Stimulated activated CD8-positive, alpha-beta memory T cell treated with anti-CD3 and anti-CD28 coated beads, Interleukin-15, amount 100 ng/mL, for 24 hours (primary cell): ENCODE data around the gene MRPL14.

ENCODE experiments used
- DNase-seq: peaks from one replicate; pipeline ENCODE4 v3.0.0-alpha.2; 2020; ENCODE audit warnings: low read depth

MRPL14 gene

DNA sequence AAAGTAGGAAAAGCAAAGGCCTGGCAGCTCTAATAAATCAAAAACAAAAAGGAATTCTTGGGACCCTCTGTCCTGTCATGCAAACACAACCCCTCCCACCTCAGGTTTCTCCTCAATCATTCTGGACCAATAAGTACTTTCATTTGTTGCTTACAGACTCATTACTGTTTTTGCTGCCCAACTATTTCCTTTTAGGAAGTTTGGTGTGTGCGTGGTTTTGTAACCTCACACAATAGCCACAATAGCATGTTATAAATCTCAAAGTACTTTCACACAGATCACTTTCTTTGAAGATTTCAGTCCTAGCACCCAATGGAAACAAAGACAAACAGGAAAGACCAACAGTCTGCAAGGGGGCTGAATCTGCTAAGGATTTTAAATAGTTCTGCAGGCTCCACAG lies 4.5 kb downstream of the MRPL14 start:
- DNase-seq: no peak

- DNase-seq: no peak
Observed at GRCh38 chr6:44120692-44121443, 6.4 kb downstream of the MRPL14 start.

GRCh38 chr6:44119704-44120262 lies 7.5 kb downstream of the MRPL14 start:
- no peak for DNase-seq

DNA sequence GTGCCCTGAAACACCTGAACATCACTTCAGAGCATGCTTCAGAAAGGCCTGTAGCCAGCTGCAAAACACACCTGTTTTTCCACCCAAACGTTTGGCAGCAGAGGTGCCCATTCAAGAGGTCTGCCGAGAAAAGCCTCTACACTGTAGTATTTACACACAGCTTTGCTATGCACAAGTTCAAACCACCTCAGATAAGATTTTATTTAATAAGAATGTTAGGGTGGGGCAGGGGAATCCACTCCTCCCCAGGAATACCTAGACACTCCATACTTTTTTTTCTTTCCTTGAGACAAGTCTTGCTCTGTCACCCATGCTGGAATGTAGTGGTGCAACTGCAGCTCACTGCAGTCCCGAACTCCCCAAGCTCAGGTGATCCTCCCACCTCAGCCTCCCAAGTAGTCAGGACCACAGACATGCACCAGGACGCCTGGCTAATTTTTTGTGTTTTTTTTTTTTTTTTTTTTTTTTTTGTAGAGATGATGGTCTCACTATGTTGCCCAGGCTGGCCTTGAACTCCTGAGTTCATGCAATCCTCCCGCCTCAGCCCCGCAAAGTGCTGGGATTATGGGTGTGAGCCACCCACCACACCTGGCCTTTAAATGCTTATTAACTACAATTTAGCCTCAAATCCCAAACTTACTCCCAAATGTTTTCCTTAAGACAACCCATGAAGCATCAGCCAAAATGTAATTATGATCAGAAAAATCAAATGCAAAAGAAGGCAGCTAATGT lies 9.7 kb downstream of the MRPL14 start:
- DNase-seq: no peak

GRCh38 chr6:44116641-44117382 lies 10.4 kb downstream of the MRPL14 start:
- no peak for DNase-seq

DNA sequence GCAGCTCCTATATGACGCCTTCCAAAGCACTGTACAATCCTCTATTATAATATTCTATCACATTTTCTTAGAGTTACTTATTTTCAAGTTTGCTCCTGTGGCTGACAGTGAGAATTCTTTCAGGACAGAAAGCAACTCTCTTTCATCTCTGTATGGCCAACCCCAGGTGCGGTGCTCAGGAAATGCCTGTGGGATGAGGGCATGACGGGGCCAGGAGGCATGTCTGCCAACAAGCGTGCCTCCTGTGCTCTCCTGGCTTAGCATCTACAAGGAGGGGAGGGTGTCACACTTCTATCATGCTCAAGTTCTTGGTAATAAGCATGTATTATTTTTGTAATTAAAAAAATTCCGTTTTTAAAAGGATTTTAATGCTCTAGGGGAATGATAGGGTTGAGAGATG lies 11.4 kb downstream of the MRPL14 start:
- no peak for DNase-seq

GRCh38 chr6:44113414-44113813 lies 13.8 kb downstream of the MRPL14 start:
- no peak for DNase-seq

DNA sequence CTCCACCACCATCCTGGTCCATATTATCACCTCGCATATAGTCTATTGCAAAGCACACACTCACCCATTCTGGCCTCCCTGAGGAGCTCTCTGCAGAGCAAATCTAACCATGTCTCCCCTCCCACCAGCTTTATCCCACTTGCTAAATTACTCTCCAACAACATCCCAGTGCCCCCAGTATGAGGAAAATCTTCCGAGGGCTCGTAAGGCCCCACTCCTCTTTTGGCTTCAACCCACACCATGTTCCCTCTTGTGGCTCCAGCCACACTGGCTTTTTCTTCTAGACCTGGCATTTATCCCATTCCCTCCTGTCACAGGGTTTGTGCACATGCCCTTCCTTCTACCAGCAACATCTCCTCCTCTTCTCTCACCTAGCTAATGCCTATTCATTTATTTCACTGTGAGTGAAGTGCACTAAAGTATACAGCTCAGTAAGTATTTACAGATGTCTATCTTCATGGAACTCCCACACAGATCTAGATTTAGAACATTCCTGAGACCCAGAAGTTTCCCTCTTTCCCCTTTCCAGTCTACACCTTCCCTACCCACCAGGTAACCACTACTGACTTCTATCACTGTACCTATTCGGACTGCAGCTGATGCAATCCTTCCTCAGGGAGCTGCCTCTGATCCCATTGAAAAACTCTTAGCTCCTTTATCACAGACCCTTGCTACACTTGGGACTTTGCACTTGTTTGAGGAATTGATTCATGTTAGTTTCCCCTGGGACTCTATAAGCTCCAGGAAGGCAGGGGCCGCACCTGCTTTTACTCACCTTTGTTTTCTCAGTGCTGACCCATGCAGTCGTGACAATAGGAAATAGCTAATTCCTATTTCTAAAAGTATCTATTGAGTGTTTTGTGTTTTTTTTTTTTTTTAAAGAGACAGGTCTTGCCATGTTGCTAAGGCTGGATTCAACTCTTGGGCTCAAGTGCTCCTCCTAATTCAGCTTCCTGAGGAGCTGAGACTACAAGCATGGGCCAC lies 15.5 kb downstream of the MRPL14 start:
- DNase-seq: no peak

- DNase-seq: no peak
Observed at GRCh38 chr6:44110966-44111365, 16.3 kb downstream of the MRPL14 start.

- no peak for DNase-seq
Observed at GRCh38 chr6:44110005-44110676, 17.1 kb downstream of the MRPL14 start.

- no peak for DNase-seq
Observed at GRCh38 chr6:44109212-44109611, 18.0 kb downstream of the MRPL14 start.

GRCh38 chr6:44108471-44108870 lies 18.8 kb downstream of the MRPL14 start:
- DNase-seq: no peak

DNA sequence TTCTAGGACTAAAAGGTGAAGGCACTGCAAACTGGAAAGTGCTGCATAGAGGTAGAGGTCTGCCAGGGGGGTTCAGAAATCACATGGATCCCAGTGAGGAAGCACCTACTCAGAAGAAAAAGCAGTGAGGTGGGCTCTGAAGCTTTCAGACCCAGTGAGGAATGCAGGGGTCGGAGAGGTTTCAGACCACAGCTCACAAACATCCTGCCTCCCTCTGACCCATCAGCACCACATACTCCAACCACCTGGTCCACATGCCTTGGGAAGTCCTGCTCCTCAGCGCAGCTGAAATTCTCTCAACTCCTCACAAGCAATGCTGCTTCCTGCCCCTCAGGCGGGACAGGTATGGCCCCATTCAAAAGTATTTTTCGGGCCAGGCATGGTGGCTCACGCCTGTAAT lies 20.2 kb downstream of the MRPL14 start:
- DNase-seq: no peak

DNA sequence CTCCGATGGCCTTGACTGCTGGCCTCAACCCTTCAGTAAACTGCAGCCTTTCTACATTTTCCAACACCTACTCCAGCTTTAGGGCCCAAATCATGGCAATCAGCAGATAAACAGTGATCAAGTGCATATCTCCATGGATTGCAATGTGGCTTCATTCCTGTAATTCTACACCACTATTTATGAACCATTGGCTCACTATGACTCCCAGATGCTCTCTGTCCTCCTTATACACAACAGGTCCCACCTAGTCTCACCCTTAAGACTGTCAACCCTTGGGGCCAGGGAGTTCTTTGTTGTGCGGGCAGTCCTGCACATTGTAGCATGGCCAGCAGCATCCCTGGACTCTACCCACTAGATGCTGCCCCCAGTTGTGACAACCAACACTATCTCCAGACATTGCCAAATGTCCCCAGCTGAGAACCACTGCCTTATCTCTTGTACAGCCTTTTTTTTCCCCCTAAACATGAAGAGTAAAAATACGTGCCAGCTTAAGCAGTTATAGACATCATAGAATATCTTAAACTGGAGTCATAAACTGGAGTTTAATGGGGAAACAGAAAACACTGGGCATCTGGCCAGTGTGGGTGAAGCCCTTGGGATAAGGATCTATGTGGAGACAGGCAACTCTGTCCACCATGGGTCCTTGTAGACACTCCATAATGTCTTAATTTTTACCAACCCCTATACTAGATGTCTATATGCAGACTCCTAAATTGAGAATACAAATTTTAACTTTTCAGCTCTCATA lies 21.1 kb downstream of the MRPL14 start:
- no peak for DNase-seq

GRCh38 chr6:44105146-44105545 lies 22.1 kb downstream of the MRPL14 start:
- DNase-seq: no peak

- no peak for DNase-seq
Observed at GRCh38 chr6:44104481-44105021, 22.7 kb downstream of the MRPL14 start.

DNA sequence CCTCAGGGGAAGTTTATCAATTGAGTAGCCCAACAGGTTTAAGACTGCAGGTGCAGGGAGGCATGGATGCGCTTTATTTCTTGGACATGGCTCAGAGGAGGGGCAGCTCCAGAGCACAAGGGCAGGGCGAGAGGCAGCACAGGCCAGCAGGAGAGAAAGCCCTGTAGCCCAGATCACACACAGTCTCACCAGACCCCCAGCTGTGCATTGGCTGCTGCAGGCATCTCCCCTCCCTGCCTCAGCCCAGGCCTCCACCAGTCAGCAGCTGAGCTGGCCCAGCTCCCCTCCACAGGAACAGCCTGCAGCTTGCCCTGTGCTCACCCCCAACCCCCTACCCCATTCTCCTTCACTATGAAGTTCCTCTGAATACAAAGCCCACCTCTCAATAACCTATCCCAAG lies 24.7 kb downstream of the MRPL14 start:
- DNase-seq: no peak

DNA sequence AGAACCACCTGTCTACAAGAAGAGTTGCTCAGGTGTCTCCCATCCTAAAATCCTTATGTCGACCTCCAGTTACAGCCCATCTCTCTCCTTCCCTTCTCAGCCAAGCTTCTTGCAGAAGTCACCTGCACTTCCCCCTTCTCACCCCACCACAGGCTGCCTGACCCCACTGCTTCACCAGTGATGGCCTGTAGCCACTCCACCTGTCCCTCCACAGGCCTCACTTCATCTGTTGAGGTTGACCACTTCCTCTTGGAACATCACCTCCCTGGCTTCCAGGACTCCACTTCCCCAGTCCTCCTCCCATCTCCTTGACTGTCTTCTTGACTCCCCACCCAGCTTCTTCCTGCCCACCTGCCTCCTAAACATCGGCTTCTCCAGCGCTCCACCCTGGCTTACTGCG lies 25.4 kb downstream of the MRPL14 start:
- DNase-seq: no peak

- no peak for DNase-seq
Observed at GRCh38 chr6:44100088-44100550, 27.1 kb downstream of the MRPL14 start.

DNA sequence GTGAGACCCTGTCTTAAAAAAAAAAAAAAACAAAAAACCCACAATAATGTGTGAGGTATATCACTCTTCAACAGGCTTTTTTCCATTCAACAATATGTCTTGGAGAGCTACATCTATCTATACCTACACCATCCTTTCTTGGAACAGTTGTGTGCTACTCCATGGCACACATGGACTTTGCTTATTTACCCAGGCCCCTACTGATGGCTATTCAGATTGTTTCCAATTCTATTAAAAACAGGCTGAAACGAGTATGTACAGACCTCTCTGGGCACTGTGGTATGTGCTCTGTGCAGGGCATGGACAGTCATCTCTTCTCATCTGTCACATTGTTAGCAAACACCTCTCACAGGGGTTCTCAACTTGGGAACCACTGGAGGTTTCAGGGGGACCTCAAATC lies 28.1 kb downstream of the MRPL14 start:
- no peak for DNase-seq
